ENCODE data around the gene MMADHC.

The MMADHC gene

DNA sequence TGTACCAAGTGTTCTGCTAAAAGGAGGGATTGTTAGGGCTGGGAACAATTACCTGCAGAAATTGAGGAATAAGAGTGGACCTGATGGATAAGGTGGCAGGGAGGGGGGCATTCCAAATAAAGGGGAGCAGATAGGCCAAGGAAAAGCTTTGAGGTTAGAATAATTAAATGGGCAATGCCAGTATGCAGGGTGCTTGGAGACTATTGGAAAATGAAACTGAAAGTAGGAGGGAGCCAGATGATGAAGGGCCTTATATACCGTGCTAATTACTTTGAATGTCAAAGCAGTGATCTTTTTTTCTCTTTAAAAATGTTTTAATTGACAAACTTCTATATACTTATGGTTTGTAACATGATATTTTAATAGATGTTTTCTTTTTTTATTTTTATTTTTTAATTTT, 42.9 kb downstream of the MMADHC start:
- no peak for DNase-seq

DNA sequence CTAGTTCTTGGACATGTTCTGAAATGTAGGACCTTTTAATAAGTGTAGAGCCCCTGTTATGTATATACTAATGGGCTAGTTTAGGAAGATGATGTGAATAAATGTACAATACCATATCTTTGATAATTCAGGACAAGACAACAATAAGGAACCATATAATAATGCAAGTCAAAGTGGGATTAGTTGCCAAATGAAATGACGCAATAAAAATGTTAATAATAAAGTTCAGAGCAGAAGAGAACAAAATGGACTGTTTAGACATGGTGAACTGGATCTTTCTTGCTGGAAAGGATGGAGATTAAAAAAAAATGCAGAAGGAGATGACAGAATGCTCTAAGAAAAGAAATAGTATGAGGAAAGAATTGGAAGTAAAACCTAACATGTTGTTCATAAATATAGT, 43.7 kb downstream of the MMADHC start:
- DNase-seq: no peak

DNA sequence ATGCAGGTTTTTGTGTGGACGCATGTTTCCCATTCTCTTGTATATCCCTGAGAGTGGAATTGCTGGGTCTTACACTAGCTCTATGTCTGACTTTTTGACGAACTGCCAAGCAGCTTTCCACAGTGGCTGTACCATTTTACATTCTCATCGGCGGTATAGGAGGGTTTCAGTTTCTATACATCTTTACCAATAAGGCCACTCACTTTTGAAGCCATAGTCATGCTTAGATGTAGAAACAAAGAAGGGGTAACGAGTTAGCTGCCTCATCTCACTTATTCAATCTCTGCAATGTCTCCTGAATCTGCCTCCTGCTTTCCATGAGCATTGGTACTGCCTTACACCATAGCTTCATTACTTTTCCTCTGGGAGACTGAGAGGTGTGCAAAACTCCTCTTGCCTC, 47.4 kb downstream of the MMADHC start:
- no peak for DNase-seq

DNA sequence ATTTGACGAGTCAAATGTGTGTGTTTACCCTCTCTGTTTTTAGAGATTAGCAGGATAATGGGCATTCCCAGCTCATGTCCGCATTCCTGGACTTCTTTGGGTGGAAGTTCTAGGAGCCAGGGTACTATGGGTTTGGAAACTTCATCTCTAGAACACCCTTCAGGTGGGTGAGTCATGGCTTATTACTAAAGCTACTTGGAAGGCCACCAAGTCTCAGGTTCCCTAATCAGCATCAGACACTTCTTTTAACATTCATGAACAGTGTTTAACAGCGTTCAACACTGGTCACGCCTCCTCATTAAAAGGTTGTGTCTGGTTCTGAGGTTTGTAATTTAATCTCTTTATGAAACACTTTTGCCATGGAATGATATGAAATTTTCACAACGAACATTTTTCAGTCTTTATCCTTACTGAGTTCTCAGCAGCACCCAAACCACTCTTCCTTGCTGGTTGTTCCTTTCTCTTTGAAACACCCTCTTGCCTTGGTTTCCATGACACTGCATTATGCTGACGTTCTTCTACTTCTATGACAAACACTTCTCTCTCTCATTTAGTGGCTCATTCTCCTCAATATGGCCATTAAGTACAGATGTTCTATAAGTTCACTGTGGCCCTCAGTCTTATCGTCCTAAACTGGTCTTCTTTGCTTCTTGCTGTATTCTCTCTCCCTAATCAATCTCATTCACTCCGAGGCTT, 49.3 kb downstream of the MMADHC start:
- no peak for DNase-seq

DNA sequence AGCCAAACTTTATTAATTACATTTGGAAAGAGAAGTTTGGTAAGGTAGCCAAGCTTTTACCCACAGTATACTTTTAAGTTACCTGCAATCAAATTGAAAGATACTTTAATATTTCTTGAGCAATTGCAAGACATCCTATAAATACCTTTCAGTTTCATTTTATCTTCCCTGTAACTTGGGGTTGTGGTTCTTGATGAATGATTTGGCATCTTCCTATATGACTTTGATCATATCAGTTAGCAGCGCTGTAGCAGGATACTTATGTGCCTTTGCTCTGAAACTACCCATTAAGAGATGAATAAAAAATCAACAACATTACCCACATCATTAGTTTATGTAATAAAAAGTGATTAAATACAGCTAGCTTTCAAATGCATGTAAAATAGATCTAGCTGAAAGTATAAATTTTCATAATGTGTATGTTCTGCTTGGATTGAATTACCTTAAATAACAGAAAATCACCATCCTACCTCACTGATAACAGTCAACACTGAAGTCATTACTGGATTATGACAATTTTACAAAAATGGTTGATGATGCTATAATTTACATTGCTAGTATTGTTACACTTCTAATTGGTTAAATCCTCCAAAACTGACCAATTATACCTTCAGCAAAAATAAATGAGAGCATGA, 50.4 kb downstream of the MMADHC start:
- DNase-seq: no peak

DNA sequence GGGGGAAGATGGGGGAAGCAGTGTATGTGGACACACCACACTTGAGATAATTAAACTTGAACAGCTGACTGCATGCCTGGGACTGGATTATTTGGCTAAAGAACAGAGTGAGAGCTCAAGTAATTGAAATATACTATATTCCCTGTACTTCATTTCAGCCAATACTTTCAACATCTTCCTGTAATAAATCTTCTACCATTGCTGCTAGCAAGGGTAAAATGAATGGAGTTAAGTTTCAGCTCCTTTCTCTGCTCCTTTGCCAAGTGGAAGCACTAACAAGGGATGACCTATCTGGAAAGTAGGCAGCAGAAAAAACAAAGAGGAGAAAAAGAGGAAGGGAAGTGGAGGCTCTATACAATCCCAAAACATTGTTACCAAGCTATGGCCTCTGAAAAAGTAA, 50.9 kb downstream of the MMADHC start:
- no peak for DNase-seq

GRCh38 chr2:149534674-149535073, 52.9 kb downstream of the MMADHC start:
- DNase-seq: no peak

GRCh38 chr2:149528983-149529382, 58.6 kb downstream of the MMADHC start:
- no peak for DNase-seq

- no peak for DNase-seq
Measured at GRCh38 chr2:149527998-149528755, 59.4 kb downstream of the MMADHC start.

- DNase-seq: no peak
Measured at GRCh38 chr2:149526689-149527088, 60.9 kb downstream of the MMADHC start.

DNA sequence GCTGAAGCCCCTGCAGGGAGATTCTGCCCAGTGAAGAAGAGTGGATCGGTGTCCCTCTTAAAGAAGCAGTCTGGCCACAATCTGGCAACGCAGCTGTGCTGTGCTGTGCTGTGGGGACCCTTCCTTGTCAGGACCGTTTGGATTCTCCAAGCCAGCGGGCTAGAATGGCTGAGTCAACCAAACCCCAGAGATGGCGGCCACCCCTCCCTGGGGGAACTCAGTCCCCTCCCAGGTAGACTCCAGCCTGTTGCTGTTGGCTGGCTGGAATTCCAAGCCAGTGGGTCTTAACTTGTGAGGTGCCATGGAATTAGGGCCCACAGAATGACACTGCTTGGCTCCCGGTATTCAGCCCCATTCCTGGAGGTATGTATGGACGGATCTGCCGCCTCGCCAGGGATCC, 62.3 kb downstream of the MMADHC start:
- DNase-seq: no peak

Data from KG1 (cell line).